ENCODE measurements around the gene CBS. TPM values are rescaled to one million over a fixed set of nuclear protein-coding genes. Genes with fewer than 3 reads are reported as not detected.
"Not testable (repeated sequence)": the region's sequence is repeated elsewhere in the genome, so short reads cannot be mapped to it uniquely, and the experiment has no call there.

Gene CBS
- total RNA-seq, 2 experiments from 2014 or later: 31.4 to 31.7 TPM

DNA sequence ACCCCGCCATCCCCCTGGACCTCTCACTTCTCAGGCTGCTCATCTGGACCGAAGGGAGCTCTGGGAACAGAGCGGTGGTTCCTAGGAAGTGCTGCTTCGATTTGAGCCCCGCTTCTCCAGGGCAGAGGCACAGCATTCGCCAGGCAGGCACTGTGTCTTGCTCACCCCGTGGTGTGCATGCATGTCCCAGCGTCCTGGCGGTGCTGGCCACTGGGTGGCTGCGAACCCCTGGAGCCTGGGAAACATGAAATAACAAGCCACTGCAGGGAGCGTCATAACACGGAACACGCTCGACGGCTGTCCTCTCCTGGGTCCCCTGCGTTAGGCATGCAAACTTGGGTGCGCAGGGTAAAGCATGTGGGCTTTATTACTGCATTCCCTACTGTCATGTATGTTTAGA, 13.8 kb upstream of the CBS start:
- H3K27ac Mint-ChIP-seq; H3K9me3 Mint-ChIP-seq; H3K27me3 Mint-ChIP-seq; H3K36me3 Mint-ChIP-seq (ENCODE audit: low read depth); H3K4me3 Mint-ChIP-seq; H3K4me1 Mint-ChIP-seq; POLR2A ChIA-PET; CTCF ChIA-PET; DNase-seq: not testable (repeated sequence)

DNA sequence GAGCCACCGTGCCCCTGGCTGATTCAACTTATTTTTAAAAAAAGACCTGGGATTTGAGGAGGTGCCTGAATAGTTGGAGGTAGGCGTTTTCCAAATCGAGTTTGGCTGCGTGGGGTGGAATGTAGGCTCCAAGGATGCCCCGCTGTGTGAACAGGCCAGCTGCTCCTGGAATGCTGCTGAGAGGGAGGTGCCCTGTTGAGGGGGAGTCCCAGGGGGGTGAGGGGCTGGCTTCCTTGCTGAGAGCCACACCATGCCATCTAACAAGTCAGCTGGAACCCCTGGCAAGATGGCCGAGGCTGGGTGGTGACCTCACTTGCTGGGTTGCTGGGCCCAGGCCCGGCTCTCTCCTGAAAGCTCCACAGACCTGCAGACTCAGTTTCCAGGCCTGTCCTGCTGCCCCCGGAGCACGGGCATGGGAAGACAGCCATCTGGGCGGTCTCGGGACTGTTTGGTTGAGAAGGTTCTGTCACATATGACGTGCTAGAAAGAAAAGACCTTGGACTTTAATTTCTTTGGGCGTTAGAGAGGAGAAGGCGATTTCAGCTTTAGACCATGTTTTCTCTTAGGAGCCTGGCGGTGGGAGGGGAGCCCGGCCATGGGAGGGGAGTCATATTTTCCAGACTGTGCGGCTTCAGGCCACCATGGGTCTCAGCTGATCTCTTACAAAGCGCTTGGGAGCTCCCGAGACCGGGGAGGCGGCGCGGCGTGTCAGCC, 7.1 kb upstream of the CBS start:
- H3K36me3 Mint-ChIP-seq (ENCODE audit: low read depth); H3K9me3 Mint-ChIP-seq; H3K4me3 Mint-ChIP-seq; H3K27ac Mint-ChIP-seq; DNase-seq; POLR2A ChIA-PET; CTCF ChIA-PET; H3K27me3 Mint-ChIP-seq; H3K4me1 Mint-ChIP-seq: not testable (repeated sequence)

DNA sequence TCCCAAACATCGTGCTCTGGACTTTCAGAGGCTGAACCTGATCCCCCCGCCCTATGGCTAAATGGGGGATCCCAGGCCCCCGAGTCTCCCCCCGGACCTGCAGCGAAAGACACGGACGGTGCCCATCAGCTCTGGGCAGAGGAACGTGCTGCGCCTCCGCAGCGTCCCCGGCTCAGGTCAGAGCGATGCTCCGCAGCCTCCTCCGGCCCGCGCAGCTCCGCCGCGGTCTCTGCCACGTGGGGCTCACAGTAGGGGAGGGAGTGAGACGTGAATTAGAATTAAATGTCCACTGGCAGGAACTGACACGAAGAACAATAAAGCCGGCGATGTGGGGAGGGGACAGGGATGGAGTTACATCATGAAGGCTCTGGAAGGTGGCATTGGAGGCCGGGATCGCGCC, 1.0 kb upstream of the CBS start:
- H3K27me3 Mint-ChIP-seq; H3K4me1 Mint-ChIP-seq; H3K36me3 Mint-ChIP-seq (ENCODE audit: low read depth); H3K9me3 Mint-ChIP-seq; H3K4me3 Mint-ChIP-seq; POLR2A ChIA-PET; DNase-seq; H3K27ac Mint-ChIP-seq; CTCF ChIA-PET: not testable (repeated sequence)

DNA sequence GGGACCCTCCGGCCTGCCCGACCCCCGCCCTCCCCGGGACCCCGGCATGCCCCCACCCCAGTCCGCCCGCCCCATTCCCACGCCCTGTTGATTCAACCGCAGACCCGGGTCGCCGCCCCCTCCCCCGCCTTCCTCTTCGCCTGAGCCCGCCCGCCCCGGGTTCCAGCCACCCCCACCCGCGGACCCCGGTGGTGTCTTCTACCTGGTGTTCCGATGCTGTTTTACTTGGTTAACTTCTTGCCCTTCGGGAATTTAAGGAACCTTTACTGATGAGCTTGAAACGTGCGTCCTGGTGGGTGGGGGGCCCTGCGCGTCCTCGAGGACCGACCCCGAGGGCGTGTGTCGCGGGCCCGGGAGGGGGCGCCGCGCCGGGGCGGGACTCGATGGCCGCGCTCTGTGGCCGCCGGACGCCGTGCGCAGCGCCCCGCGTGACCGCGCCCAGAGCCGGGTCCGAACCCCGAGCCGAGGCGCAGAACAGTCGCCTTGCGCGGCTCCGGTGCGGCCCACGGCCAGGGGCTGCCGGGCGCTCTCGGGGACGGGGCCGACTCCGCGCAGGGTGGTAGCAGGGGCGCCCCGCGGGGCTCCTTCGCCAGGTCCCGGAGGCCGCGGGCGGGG, 495 bp upstream of the CBS start:
- H3K27me3 Mint-ChIP-seq; H3K4me1 Mint-ChIP-seq; H3K4me3 Mint-ChIP-seq; CTCF ChIA-PET; H3K27ac Mint-ChIP-seq; POLR2A ChIA-PET; H3K36me3 Mint-ChIP-seq (ENCODE audit: low read depth); H3K9me3 Mint-ChIP-seq; DNase-seq: not testable (repeated sequence)

DNA sequence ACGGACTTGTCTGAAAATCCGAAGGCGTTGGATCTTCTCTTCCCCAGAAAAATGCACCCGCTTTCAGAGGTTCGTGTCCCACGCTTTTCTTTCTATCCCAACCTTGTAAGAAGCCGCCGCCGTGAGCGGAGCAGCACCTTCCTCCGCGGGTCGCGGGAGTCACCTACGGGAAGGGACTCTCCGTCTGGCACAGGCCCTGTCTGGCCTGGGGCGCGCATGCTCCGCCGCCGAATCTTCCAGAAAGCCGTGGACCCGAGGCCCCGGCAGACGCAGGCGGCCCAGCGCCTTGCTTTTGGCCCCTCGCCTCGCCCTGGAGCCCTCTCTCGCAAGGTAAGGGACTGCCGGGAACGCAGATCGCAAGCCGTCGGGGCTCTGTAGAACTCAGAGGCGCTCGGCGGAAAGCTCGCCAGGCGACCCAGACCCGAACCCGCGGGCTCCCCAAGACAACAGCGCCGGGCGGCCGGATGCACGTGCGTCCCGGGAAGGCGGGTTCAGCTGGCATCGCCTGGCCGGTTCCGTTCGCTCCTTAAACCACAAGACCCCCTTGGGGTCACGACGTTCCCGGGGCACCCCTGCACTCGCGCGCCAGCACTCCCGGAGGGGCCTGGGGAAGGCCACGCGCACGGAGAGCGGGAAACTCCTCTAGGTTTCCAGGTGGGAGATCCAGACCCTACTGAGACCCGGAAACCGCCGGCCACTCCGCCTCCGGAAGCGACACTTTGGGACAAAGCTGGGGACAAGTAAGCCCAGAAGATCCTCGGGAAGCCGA, 1.1 kb downstream of the CBS start:
- H3K27me3 Mint-ChIP-seq; H3K4me1 Mint-ChIP-seq; H3K9me3 Mint-ChIP-seq; H3K36me3 Mint-ChIP-seq (ENCODE audit: low read depth); H3K27ac Mint-ChIP-seq; H3K4me3 Mint-ChIP-seq; POLR2A ChIA-PET; DNase-seq; CTCF ChIA-PET: not testable (repeated sequence)

DNA sequence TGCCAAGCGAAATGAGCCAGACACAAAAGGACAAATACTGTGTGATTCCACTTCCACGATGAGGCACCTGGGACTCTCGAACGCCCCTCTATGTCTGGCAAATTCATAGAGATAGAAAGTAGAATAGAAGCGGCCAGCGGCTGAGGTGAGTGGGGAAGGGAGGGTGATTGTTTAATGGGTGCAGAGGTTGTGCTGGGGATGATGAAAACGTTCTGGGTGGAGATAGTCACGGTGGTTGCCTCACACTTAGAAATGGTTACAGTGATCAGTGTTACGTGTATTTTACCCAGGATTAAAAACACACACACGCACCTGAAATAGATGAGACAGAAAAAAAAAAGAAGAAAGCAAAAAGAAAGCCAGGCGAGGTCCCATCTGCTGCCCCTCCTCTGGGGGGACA, 2.9 kb downstream of the CBS start:
- CTCF ChIA-PET; H3K4me3 Mint-ChIP-seq; POLR2A ChIA-PET; H3K4me1 Mint-ChIP-seq; H3K36me3 Mint-ChIP-seq (ENCODE audit: low read depth); H3K27me3 Mint-ChIP-seq; DNase-seq; H3K9me3 Mint-ChIP-seq; H3K27ac Mint-ChIP-seq: not testable (repeated sequence)

DNA sequence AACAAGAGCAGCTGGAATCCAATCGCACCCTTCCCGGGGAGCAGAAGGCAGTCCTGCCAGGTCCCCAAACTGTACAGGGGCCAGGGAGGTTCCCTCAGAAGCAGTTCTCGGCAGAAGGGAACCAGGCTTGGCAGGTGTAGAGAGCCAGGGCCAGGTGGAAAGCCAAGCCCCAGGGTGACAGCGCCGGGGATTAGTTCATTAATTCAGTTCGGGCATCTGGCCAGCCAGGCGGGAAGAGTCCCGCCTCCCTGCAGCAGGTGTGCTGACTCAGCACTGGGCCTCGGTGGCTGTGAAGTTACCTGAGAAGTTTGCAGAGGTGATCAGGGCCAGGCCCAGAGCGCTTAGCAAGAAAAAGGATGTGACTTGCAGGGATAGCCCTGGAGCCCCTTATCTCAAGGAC, 6.0 kb downstream of the CBS start:
- H3K9me3 Mint-ChIP-seq; H3K4me1 Mint-ChIP-seq; CTCF ChIA-PET; H3K36me3 Mint-ChIP-seq (ENCODE audit: low read depth); DNase-seq; H3K4me3 Mint-ChIP-seq; H3K27ac Mint-ChIP-seq; POLR2A ChIA-PET; H3K27me3 Mint-ChIP-seq: not testable (repeated sequence)

DNA sequence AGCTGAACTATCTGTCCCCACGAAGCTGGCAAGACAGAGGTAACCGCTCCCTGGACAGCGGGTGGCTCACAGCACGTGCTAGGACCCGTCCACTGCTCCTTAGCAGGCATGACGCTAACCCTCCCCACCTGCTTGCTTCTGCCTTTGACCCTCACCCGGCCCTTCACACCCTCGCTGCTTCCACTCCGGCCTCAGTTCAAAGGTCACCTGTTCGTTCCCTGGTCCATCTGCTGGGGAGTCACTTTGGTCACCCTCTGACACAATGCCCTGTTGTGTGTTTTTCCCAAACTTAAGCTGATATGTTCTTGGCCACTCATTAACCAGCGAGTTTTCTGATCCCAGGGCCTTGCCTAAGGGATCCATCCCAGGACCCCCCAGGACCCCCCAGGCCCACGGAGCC, 7.6 kb downstream of the CBS start:
- POLR2A ChIA-PET; H3K4me1 Mint-ChIP-seq; H3K27ac Mint-ChIP-seq; H3K36me3 Mint-ChIP-seq (ENCODE audit: low read depth); H3K9me3 Mint-ChIP-seq; H3K4me3 Mint-ChIP-seq; DNase-seq; H3K27me3 Mint-ChIP-seq; CTCF ChIA-PET: not testable (repeated sequence)

DNA sequence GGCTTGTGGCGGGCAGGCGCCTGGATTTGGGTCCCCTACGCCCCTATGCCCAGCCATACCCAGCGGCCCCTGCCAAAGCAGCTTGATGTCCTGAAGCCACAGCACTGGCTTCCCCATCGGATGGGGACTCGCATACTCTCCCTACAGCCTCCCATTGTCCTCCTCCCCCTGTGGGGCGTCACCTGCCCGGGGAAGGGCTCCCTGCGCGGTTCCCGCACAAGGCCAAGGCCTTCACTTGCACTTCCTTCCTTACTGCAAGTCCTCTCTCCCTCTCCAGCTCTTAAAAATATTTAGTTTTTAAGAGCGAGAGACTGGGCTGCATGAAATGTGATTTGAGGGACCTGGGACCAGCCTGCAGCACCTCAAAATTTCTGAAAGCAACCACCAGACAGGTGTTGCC, 8.9 kb downstream of the CBS start:
- H3K27ac Mint-ChIP-seq; H3K4me3 Mint-ChIP-seq; POLR2A ChIA-PET; DNase-seq; CTCF ChIA-PET; H3K36me3 Mint-ChIP-seq (ENCODE audit: low read depth); H3K4me1 Mint-ChIP-seq; H3K9me3 Mint-ChIP-seq; H3K27me3 Mint-ChIP-seq: not testable (repeated sequence)

DNA sequence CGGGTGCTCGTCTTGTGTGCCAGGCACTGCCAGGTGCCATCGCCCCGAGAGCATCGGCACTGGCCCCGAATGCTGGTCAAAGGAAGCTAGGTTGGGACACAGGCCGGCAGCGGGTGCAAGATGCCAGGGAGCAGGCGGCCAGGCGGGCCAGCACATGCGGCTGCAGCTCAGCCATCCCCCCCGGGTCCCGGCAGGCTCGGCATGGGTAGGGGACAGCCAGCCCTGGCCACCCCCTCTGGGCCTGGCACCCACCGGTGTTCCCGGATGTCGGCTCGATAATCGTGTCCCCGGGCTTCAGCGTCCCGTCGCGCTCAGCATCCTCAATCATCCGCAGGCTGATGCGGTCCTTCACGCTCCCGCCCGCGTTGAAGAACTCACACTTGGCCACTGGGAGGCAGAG, 9.6 kb downstream of the CBS start:
- H3K9me3 Mint-ChIP-seq; DNase-seq; POLR2A ChIA-PET; H3K4me1 Mint-ChIP-seq; H3K27ac Mint-ChIP-seq; H3K27me3 Mint-ChIP-seq; CTCF ChIA-PET; H3K4me3 Mint-ChIP-seq; H3K36me3 Mint-ChIP-seq (ENCODE audit: low read depth): not testable (repeated sequence)

DNA sequence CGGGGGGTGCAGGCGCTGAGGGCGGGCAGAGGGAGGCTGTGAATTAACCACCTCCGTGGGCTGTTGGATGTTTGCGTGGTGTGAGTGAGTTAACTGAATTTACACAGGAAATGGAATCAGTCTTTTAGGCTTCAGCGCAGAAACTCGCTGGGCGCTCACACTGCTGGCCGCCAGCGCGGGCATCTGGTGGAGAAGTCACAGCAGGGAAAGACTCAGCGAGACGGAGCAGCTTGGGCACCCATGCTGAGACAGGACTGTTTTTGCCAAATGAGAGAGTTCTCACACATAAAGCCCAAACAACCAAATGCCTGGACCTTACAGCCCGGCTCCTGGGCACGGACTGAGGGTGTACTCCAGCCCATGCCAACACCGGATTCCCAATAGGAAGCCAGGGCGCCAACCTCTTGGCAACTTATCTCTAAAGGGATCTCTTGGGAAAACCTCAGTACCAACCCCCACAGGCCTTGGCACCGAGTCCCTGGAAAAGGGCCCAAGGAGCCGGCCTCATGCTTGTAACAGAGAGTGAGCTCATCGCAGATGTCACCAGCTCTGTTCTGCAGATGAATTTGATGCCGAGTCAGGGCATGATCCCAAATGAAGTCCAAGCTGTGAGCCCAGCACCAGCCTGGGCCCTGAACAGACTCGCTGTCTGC, 11.2 kb downstream of the CBS start:
- H3K9me3 Mint-ChIP-seq; H3K27ac Mint-ChIP-seq; POLR2A ChIA-PET; H3K4me1 Mint-ChIP-seq; H3K4me3 Mint-ChIP-seq; H3K36me3 Mint-ChIP-seq (ENCODE audit: low read depth); H3K27me3 Mint-ChIP-seq; CTCF ChIA-PET; DNase-seq: not testable (repeated sequence)

DNA sequence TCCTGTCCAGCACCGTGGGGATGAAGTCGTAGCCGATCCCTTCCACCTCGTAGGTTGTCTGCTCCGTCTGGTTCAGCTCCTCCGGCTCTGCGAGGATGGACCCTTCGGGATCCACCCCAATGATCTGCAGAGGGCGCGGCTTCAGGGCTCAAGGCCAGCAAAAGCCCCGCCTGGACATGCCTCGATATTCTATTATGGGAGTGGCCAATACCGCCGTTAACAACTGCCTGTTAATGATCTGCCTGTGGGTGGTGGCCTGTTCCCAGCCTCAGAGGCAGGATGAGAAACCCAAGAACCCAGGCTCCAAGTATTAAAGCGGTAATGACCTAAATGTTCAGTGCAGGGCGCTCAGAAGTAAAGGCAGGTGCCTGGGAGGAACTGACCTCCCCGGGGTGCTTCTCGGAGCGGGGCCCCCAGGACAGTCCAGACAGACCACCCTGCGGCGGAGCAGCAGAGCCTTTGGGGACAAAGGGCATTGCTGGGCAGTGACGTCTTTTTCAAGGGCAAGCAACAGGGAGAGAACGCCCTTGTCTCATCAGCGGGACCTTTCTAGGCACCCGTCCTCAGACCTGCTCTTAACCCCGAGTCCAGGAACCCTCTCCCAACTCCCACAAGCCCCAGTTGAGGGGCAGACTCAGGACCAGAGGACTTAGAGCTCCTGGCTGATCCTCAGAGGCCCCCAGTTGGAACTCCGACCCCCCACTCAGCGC, 12.5 kb downstream of the CBS start:
- CTCF ChIA-PET; H3K27ac Mint-ChIP-seq; H3K36me3 Mint-ChIP-seq (ENCODE audit: low read depth); H3K4me3 Mint-ChIP-seq; H3K27me3 Mint-ChIP-seq; POLR2A ChIA-PET; H3K4me1 Mint-ChIP-seq; DNase-seq; H3K9me3 Mint-ChIP-seq: not testable (repeated sequence)

DNA sequence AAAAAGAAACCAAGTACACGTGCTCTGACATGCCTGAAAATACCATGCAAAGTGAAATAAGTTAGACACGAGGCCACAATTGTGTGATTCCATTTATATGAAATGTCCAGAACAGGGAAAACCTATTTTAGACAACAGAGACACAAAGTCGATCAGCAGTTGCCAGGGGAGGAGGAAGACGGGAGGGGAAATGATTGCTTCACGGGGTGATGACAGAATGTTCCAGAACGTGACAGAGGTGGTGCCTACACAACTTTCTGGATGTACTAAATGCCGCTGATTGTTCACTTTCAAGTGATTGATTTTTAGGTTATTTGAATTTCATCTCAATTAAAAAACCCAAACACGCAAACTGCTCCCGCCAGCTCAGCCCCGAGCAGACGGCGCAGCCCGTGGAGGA, 22.5 kb downstream of the CBS start:
- CTCF ChIA-PET; H3K9me3 Mint-ChIP-seq; POLR2A ChIA-PET; H3K27ac Mint-ChIP-seq; DNase-seq; H3K36me3 Mint-ChIP-seq (ENCODE audit: low read depth); H3K27me3 Mint-ChIP-seq; H3K4me3 Mint-ChIP-seq; H3K4me1 Mint-ChIP-seq: not testable (repeated sequence)
